T-helper 1 cell treated with Interleukin-12 subunit alpha and Interleukin-12 subunit beta and Interleukin-4 antibody, amounts not matched to agents 30 μg/mL and 1 μg/mL, for 36 hours (primary cell): ENCODE results near the gene HPS6.

Experiments used
- H3K27ac Mint-ChIP-seq: one replicate; pipeline ENCODE4 v1.8.0; 2021; ENCODE audit warnings: mild to moderate bottlenecking, mixed read lengths
- H3K27me3 Mint-ChIP-seq: one replicate; pipeline ENCODE4 v1.8.0; 2021; ENCODE audit warnings: low read depth, mixed read lengths
- H3K36me3 Mint-ChIP-seq: one replicate; pipeline ENCODE4 v1.8.0; 2021; ENCODE audit warnings: low read depth, mixed read lengths
- H3K4me1 Mint-ChIP-seq: one replicate; pipeline ENCODE4 v1.8.0; 2021; ENCODE audit warnings: low read depth, mixed read lengths
- H3K4me3 Mint-ChIP-seq: one replicate; pipeline ENCODE4 v1.8.0; 2021; ENCODE audit warnings: mild to moderate bottlenecking, moderate library complexity, mixed read lengths
- H3K9me3 Mint-ChIP-seq: one replicate; pipeline ENCODE4 v1.8.0; 2021; ENCODE audit warnings: mixed read lengths

Gene HPS6

DNA sequence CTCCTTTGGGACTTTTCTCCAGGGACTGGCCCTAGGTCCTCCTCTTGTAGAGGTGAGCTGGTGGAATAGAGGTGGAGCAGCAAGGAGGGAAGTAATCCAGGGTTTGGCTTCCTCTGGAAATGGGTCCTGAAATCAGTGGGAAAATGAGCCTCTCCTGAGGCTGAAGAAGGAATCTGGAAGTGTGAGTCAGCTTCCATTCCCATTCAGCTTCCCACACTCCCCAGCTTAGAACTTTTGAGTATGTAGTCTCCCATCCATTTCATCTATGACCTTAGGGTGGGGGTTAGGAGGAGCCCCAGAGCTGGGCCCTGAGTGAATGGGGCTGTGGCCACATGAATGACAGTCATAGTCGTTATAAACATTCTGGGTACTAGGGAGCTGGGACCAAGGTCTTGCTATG is 37.3 kb downstream of the HPS6 start:
- peaks cover 14% of the 10 kb centered on the region for H3K36me3 Mint-ChIP-seq
- H3K27me3 Mint-ChIP-seq = no peaks in the 10 kb centered on the region
- peaks cover 11% of the 10 kb centered on the region for H3K4me1 Mint-ChIP-seq
- H3K27ac Mint-ChIP-seq = no peak overlapping the region
- H3K9me3 Mint-ChIP-seq = no peaks in the 10 kb centered on the region
- H3K4me3 Mint-ChIP-seq = no peak overlapping the region

DNA sequence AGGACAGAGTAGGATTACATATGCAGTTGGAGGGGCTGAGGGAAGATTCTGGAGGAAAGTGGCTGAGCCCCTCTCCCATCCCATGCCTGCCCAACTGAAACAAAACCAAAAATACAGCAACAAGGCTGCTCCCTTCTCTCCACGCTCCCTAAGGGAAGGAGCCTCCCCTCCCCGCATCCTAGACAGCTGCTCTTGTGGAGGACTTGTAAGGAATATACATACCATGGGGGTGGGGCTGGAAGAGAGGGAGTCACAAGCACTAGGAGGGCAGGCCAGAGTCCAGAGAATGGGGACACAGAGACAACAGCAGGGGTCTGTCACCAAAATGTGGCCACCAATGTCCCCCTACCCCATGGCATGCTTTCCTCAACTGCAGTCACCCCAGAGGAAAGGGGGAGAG is 41.8 kb downstream of the HPS6 start:
- H3K27me3 Mint-ChIP-seq = no peaks in the 10 kb centered on the region
- H3K27ac Mint-ChIP-seq = no peak overlapping the region
- H3K36me3 Mint-ChIP-seq = peaks cover 37% of the 10 kb centered on the region
- H3K9me3 Mint-ChIP-seq = no peaks in the 10 kb centered on the region
- no peak overlapping the region for H3K4me3 Mint-ChIP-seq
- peaks cover 20% of the 10 kb centered on the region for H3K4me1 Mint-ChIP-seq

DNA sequence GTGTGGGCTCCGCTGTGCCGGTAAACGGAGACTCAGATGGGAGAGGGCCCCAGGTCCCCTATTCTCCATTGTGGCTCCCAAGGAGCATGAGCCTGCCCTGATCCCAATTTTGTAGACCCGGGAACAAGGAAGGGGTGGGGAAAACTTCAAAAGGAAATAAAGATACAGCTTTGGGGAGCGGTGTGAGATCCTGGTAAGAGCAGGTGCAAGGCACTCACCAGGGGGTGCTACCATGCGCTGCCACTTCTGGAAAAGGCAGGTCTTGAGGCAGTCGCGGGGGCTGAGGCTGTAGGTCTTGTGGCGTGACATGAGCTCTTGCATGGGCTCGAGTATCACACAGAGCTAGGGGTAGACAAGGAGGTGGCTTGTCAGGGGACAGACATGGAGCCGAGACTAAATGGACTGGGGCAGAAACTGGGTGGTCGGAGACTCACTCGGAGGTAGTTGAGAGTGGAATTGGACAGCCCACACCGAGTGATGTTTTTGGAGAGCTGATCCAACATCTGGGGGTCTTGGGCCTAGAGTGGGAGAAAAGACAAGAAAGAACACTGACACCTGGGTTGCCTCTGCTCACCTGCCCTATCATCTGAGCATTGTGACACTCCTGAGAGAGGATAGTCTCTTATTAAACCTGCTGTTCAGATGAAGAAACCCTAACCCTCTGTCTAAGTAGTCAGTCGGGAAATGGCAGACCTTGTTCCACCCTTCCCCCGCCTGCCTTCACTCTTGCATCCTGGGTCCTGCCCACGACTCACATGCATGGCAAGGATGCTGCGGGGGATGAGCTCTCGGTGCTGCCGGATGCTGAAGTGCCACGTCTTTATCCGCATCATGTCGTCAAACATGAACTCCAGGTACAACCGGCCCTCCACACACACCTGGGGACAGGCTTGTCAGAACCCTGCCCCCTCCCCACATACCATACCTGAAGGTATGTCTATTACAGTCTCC is 44.3 kb downstream of the HPS6 start:
- Mint-ChIP-seq H3K4me3 (no peak overlapping the region), H3K36me3 (peaks cover 41% of the 10 kb centered on the region), H3K4me1 (peaks cover 35% of the 10 kb centered on the region), H3K9me3 (no peaks in the 10 kb centered on the region), H3K27ac (no peak overlapping the region), H3K27me3 (no peaks in the 10 kb centered on the region)

DNA sequence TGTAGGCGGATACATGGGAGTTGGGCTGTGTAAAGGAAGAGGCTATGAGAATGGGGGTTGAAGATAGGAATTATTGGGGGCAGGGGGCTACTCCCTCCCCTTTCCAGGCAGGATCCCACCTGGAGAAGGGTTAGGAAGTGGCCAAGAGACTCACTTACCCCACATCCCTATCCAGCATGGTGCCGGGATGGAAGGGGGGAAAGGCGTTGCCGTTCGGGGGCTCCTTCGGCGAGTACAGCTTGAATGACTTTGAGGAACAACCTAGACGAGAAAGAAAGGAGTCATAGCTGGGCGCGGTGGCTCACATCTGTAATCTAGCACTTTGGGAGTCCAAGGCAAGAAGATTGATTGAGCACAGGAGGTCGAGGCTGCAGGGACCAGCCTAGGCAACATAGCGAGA is 46.1 kb downstream of the HPS6 start:
- no peak overlapping the region for H3K27ac Mint-ChIP-seq
- H3K4me3 Mint-ChIP-seq = no peak overlapping the region
- H3K36me3 Mint-ChIP-seq = peaks cover 36% of the 10 kb centered on the region

DNA sequence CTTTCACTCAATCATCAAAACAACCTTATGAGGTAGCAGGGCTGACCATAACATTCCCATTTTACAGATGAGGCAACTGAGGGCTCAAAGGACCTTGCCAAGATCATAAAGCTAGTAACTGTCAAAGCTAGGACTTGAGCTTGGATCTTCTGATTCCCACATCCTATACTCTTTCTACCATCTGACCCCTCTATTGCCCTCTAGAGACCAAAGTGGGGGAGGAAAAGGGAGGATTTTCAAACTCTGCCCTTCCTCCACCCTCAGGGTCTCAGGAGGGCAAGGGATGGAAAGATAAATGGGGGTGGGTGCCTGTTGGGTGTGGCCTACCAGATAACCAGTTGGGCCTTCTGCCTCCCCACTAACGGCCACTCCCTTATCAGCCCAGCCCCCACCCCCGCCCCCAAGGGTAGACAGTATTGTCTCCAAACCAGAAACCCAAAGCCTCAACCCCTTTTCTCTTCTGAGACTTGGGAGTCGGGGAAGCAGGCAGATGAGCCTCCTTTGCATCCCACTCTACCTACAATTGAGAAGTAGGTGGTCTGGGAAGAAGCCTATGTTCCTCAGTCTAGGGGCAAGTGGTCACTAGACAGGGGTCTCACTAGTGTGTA is 47.2 kb downstream of the HPS6 start:
- no peaks in the 10 kb centered on the region for H3K27me3 Mint-ChIP-seq
- peaks cover 44% of the 10 kb centered on the region for H3K4me1 Mint-ChIP-seq
- no peak overlapping the region for H3K27ac Mint-ChIP-seq
- no peak overlapping the region for H3K4me3 Mint-ChIP-seq
- H3K36me3 Mint-ChIP-seq = peaks cover 36% of the 10 kb centered on the region
- no peaks in the 10 kb centered on the region for H3K9me3 Mint-ChIP-seq

More for the DNA sequence above, 46.1 kb downstream of the HPS6 start:
- Mint-ChIP-seq H3K9me3 (no peaks in the 10 kb centered on the region), H3K4me1 (peaks cover 34% of the 10 kb centered on the region), H3K27me3 (no peaks in the 10 kb centered on the region)

DNA sequence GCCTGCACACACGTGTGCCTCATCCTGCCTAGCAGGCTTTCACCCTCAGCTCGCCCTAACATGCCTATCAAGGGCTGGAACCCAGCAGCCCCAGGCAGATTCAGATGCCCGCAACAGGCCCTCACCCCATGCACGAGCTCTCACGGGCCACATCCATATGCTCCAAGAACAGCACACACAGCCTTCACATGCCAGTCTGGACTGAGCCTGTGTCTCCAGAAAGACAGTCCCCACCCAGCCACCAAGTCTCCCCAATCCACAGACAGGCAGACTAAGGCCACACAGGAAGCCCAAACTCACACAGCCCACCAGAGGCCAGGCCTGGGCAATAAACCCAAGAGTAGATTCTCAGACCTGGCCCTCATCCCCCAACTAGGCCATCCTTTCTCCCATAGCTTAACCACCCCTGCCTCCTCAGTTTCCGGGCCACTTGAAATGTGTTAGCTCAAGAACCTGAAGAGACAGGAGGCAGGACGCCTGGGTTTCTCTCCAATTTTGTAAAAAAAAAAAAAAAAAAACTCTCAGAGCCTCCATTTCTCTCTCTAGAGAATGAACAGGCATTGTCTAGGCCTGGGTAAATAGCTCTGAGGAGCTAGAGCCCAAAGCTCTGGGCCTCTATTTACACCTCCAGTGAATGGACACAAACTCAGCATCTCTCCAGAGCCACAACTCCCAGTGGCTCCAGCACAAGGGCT is 48.3 kb downstream of the HPS6 start:
- Mint-ChIP-seq H3K36me3 (peaks cover 35% of the 10 kb centered on the region), H3K4me1 (peaks cover 53% of the 10 kb centered on the region), H3K4me3 (peak overlapping the region; percentile 87), H3K9me3 (no peaks in the 10 kb centered on the region), H3K27ac (peak overlapping the region; percentile 84), H3K27me3 (no peaks in the 10 kb centered on the region)

DNA sequence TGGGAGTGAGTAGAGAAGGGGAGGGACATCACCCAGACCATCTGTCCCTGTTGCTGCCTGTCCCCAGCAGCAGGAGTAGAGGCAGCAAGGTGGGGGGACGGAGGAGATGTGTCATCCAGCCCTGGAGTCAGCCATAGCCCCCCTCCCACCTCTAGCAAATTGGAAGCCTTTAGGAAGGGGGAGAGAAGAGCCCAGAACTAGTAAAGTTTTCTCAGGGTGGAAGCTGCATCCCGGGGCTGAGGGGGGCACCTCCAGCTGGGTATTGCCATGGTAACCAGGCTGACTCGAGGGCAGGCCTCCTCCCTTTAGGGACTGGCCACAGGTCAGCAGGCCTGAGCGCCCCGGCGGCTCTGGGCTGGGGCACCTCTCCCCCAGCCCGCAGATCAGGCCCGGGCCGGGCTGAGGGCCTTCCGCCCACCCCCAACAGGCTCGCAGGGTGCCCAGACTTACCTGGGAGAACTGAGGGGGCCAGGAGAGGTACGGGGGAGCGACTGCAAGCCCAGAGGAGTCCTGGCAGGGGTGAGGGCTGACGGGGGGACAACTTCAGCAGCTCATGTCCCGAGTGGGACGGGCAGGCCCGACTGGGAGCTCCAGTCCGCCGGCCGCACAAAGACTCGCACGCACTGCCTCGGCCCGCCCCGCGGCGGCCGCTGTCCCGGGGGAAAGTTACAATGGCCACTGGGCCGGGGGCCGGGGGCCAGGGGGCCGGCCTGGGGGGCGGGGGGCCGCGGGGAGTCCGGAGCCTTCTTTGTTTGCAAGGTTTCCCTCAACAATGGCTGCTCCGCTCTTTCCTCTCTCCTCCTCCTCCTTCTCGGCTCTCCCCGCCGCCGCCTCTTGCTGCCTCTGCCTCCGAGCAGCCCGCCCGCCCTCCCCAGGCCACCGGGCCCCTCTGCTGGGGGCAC is 49.1 kb downstream of the HPS6 start:
- Mint-ChIP-seq H3K36me3 (peaks cover 28% of the 10 kb centered on the region), H3K9me3 (no peaks in the 10 kb centered on the region), H3K27ac (peak overlapping the region; percentile 84), H3K4me1 (peaks cover 59% of the 10 kb centered on the region), H3K4me3 (peak overlapping the region; percentile 88), H3K27me3 (no peaks in the 10 kb centered on the region)

DNA sequence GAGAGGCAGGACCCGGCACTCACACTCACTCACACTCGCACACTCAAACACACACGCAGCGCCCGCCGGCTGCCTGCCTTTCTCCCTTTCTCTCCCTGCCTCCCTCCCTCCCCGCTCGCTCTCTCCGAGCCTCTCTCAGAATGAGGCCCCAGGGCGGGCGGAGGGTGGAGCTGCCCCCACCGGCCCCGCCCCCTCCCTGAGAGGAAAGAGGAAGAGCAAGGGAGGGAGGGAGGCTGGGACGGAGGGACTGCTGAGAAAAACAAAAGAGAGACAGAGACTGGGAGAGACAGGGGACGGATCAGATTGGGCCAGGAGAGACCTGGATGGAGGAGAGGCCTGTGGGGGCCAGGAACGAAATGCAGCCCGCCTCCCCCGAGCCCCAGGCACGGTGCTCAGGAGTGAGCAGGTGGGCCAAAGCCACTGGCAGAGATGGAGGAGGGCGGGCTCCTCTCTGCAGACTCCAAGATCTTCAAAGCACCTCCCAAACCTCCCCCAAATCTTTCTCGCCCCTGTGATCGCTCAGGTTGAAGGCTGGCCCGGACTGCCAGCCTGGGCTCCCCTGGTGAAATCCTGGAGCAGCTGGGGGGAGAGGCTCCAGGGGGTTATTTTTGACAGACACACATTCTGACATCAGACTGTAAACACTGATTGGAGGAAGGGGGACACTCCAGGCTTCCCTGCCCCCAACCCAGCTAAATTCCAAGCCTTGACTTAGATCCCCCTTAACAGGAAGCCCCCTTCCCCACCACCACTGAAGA is 49.9 kb downstream of the HPS6 start:
- peak overlapping the region; percentile 88 for H3K4me3 Mint-ChIP-seq
- no peaks in the 10 kb centered on the region for H3K27me3 Mint-ChIP-seq
- peaks cover 20% of the 10 kb centered on the region for H3K36me3 Mint-ChIP-seq
- peaks cover 62% of the 10 kb centered on the region for H3K4me1 Mint-ChIP-seq
- no peaks in the 10 kb centered on the region for H3K9me3 Mint-ChIP-seq
- peak overlapping the region; percentile 83 for H3K27ac Mint-ChIP-seq

DNA sequence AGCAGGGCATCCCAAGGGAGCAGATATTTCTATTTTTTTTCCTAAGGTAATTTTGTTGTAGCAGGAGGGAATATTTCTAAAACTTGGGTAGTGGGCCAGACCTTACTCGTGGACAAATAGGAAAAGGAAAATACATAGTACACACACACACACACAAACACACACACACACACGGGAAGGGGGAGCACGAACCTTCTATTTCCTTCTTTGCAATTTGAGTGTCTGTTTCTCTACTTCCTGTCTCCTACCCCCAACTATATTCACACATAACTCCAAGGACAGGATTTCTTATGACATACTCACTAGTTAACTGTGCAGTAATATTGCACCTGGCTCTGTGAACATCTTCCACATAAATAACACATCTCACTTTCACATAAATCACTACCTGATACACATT is 50.6 kb downstream of the HPS6 start:
- peak overlapping the region; percentile 75 for H3K27ac Mint-ChIP-seq
- no peaks in the 10 kb centered on the region for H3K27me3 Mint-ChIP-seq
- peaks cover 15% of the 10 kb centered on the region for H3K36me3 Mint-ChIP-seq
- H3K9me3 Mint-ChIP-seq = no peaks in the 10 kb centered on the region
- peak overlapping the region; percentile 88 for H3K4me3 Mint-ChIP-seq
- peaks cover 62% of the 10 kb centered on the region for H3K4me1 Mint-ChIP-seq

DNA sequence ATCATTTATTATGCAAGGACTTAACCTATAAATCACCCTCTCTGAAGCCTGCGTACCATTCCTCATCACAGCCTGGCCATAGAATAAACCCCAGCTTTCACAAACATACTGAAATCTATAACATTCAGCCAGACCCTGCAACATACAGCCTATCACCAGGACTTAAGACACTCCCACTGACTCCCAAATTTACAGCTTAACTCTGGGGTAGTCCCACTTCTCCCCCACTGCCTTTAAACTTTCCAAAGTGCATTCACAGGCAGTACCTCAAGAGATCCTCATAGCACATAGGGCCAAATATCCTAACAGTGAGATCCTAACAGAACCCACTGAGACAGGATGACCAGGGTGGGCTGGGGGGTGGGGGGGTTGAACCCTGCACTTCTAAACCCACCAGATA is 51.5 kb downstream of the HPS6 start:
- Mint-ChIP-seq H3K9me3 (no peaks in the 10 kb centered on the region), H3K27me3 (no peaks in the 10 kb centered on the region), H3K27ac (peak overlapping the region; percentile 75), H3K4me3 (peak overlapping the region; percentile 88), H3K36me3 (peaks cover 8% of the 10 kb centered on the region), H3K4me1 (peaks cover 63% of the 10 kb centered on the region)
